Psoas muscle (tissue), 8 donors: Measurements from ENCODE around the gene GLDC. TPM values are rescaled to one million over a fixed set of nuclear protein-coding genes. Genes with fewer than 3 reads are reported as not detected.

Experiments
- ATAC-seq, 4 donors: fragments of 200-7000 bp; cut with Tn5 transposase; one replicate each; pipeline ENCODE4 v1.9.1; 2020; ENCODE audit warnings: moderate library complexity in 3 of 4, mild to moderate bottlenecking in 2 of 4
- DNase-seq, 2 donors: peaks; one replicate each; pipeline ENCODE4 v3.0.0-alpha.2; 2020
- H3K27ac ChIP-seq: fragments of 200-600 bp; one replicate; pipeline ENCODE4 v1.8.0; 2022
- H3K27me3 ChIP-seq, 3 donors: fragments of 200-600 bp in 1 of 3; one replicate each; pipeline versions ENCODE4 v1.6.1 to v1.8.0; 2013 to 2022; ENCODE audit warnings: low read length in 2 of 3, mild to moderate bottlenecking in 2 of 3, moderate library complexity in 1 of 3; ENCODE audit not compliant: insufficient read depth in 3 of 3
- H3K36me3 ChIP-seq, 2 donors: fragments of 200-600 bp in 1 of 2; one replicate each; pipeline versions ENCODE4 v1.6.1 to v1.8.0; 2013 to 2022; ENCODE audit warnings: low read depth in 1 of 2, mild to moderate bottlenecking in 1 of 2, moderate library complexity in 1 of 2; ENCODE audit not compliant: insufficient read depth in 1 of 2
- H3K4me1 ChIP-seq: fragments of 200-600 bp; one replicate; pipeline ENCODE4 v1.8.0; 2022
- H3K4me3 ChIP-seq: fragments of 200-600 bp; one replicate; pipeline ENCODE4 v1.8.0; 2022; ENCODE audit warnings: mild to moderate bottlenecking
- H3K9me3 ChIP-seq: fragments of 200-600 bp; one replicate; pipeline ENCODE4 v1.8.0; 2022
- CTCF ChIP-seq: fragments of 200-600 bp; IDR thresholded peaks from one replicate; pipeline ENCODE4 v1.8.0; 2022; ENCODE audit warnings: antibody characterized with exemption
- WGBS, 3 donors: extraction: QIAGEN DNeasy Blood & Tissue Kit; methylation state at CpG; one replicate each; pipeline versions ENCODE4 v1.1.6 to v1.1.7; 2013; 5-methylcytosine and 5-hydroxymethylcytosine counted together
- intact Hi-C, 2 donors: fragments of 100-400 bp; cut with DNase I; formaldehyde crosslinking; loops; one replicate each; pipeline versions ENCODE4 v1.11.0 to v1.14.2; 2022
- polyA plus RNA-seq, 3 donors: library from polyadenylated mRNA; stranded (reverse); fragments of 200-250 nt; gene quantifications; one replicate each; pipeline ENCODE4 v1.2.3, GENCODE V29; 2013
- total RNA-seq, 4 donors: library from RNA; stranded (reverse); fragmentation: NEBNext Ultra II Directional in 2 of 4; extraction: Animal tissue kit (Norgen Biotek cat#: 25700) in 2 of 4; gene quantifications; one replicate each; pipeline versions ENCODE4 v1.2.1 to v1.2.4, GENCODE V29; 2021 to 2023
- donor health status: healthy with polysubstance abuse.
- donor health status: DM: no; HTN: no; CAD: no; lungs with moderate emphysema.
- donor health status: Bipolar disorder and iron deficiency.
- donor health status: healthy.
- donor health status: DM: yes; HTN: yes; CAD: no.
- donor health status: DM: no; HTN: no; CAD: no.
- donor health status: DM: no; HTN: no; CAD: no.
- donor health status: DM: yes; HTN: yes; CAD: no.

Gene GLDC
- total and polyA plus RNA-seq, 7 donors: 0.30 to 2.3 (median 1.3) TPM

GRCh38 chr9:6675268-6675667, 29.7 kb upstream of the GLDC start:
- Histone ChIP-seq H3K27me3 (no peaks in the 10 kb centered on the region), H3K9me3 (no peaks in the 10 kb centered on the region), H3K36me3 (no peaks in the 10 kb centered on the region), H3K4me3 (no peak overlapping the region), H3K27ac (no peak overlapping the region), H3K4me1 (no peaks in the 10 kb centered on the region)
- no peak for DNase-seq
- no peak for ATAC-seq
- TF ChIP-seq CTCF: no peak
- intact Hi-C loops: loop anchor here in 1 of 2 donors (10.0 kb wide), 1 partner anchor 320 kb away; no protein-coding TSS in a partner anchor
- WGBS, 3 donors: 92 to 95% (median 92%) methylated on average over 4 of the region's 4 CpGs

GRCh38 chr9:6673326-6674025, 27.9 kb upstream of the GLDC start:
- WGBS, 3 donors: 56 to 82% (median 76%) methylated on average over 1 of the region's 1 CpG
- no peak overlapping the region for H3K4me3 ChIP-seq
- TF ChIP-seq CTCF: no peak
- ATAC-seq (no peak), DNase-seq (no peak)
- H3K27ac ChIP-seq: no peak overlapping the region
- H3K27me3 ChIP-seq: no peaks in the 10 kb centered on the region
- H3K36me3 ChIP-seq: no peaks in the 10 kb centered on the region
- H3K4me1 ChIP-seq: no peaks in the 10 kb centered on the region
- no peaks in the 10 kb centered on the region for H3K9me3 ChIP-seq
- intact Hi-C loops: loop anchor here in 1 of 2 donors (10.0 kb wide), 1 partner anchor 319 kb away; no protein-coding TSS in a partner anchor

- no peak overlapping the region for H3K27ac ChIP-seq
- no peak for ATAC-seq
- H3K36me3 ChIP-seq: no peaks in the 10 kb centered on the region
- no peak overlapping the region for H3K4me3 ChIP-seq
- no peak for DNase-seq
- intact Hi-C loops: loop anchor here in 1 of 2 donors (10.0 kb wide), 1 partner anchor 317 kb away; no protein-coding TSS in a partner anchor
- TF ChIP-seq CTCF: no peak
- H3K4me1 ChIP-seq: no peaks in the 10 kb centered on the region
- no peaks in the 10 kb centered on the region for H3K27me3 ChIP-seq
- no peaks in the 10 kb centered on the region for H3K9me3 ChIP-seq
- WGBS, 3 donors: 80 to 87% (median 82%) methylated on average over 3 of the region's 3 CpGs
Measured at GRCh38 chr9:6672118-6672517, 26.6 kb upstream of the GLDC start.

GRCh38 chr9:6671416-6671815, 25.9 kb upstream of the GLDC start:
- Histone ChIP-seq H3K4me1 (no peaks in the 10 kb centered on the region), H3K27me3 (no peaks in the 10 kb centered on the region), H3K27ac (no peak overlapping the region), H3K36me3 (no peaks in the 10 kb centered on the region), H3K4me3 (no peak overlapping the region), H3K9me3 (no peaks in the 10 kb centered on the region)
- WGBS, 3 donors: 84 to 90% (median 86%) methylated on average over 4 of the region's 4 CpGs
- DNase-seq: no peak
- ATAC-seq: no peak
- TF ChIP-seq CTCF: no peak
- intact Hi-C loops: loop anchor here in 1 of 2 donors (10.0 kb wide), 1 partner anchor 317 kb away; no protein-coding TSS in a partner anchor
